Muscle layer of duodenum (tissue), 2 donors: Measurements from ENCODE around the gene NPFFR1.

Source experiments
- H3K27ac ChIP-seq: one replicate; pipeline ENCODE4 v1.7.0; 2013; ENCODE audit warnings: mild to moderate bottlenecking, low read length
- H3K27me3 ChIP-seq: one replicate; pipeline ENCODE4 v1.7.0; 2013; ENCODE audit warnings: low read depth, mild to moderate bottlenecking, control low read depth, low read length
- H3K36me3 ChIP-seq, 2 donors: one replicate each; pipeline ENCODE4 v1.7.0; 2013; ENCODE audit warnings: low read length in 2 of 2, control low read depth in 1 of 2, mild to moderate bottlenecking in 1 of 2; ENCODE audit not compliant: insufficient read depth in 2 of 2, control insufficient read depth in 1 of 2
- H3K4me1 ChIP-seq, 2 donors: one replicate each; pipeline ENCODE4 v1.7.0; 2013; ENCODE audit warnings: low read length in 2 of 2, mild to moderate bottlenecking in 2 of 2, control low read depth in 1 of 2, moderate library complexity in 1 of 2; ENCODE audit not compliant: insufficient read depth in 2 of 2, control insufficient read depth in 1 of 2
- H3K4me3 ChIP-seq, 2 donors: one replicate each; pipeline ENCODE4 v1.7.0; 2013; ENCODE audit warnings: low read length in 2 of 2, low read depth in 1 of 2, mild to moderate bottlenecking in 1 of 2
- H3K9me3 ChIP-seq, 2 donors: one replicate each; pipeline ENCODE4 v1.7.0; 2013; ENCODE audit warnings: low read length in 2 of 2, control low read depth in 1 of 2, mild to moderate bottlenecking in 1 of 2; ENCODE audit not compliant: control insufficient read depth in 1 of 2
- donor health status: healthy.

Gene NPFFR1

DNA sequence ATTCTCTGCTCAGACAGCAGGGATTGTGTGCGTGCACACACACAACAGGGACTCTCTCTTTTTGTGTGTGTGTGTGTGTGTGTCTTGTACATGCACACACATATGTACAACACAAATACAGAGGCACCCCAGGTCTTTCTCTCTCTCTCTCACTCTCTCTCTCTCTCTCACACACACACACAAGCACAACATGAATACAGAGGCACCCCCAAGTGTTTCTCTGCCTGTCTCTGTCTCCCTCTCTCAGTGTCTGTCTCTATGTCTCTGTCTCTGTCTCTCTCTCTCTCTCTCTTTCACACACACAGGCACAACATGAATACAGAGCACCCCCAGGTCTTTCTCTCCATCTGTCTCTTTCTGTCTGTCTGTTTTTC, 746 bp downstream of the NPFFR1 start:
- peaks cover 20% of the 10 kb centered on the region for H3K27me3 ChIP-seq

DNA sequence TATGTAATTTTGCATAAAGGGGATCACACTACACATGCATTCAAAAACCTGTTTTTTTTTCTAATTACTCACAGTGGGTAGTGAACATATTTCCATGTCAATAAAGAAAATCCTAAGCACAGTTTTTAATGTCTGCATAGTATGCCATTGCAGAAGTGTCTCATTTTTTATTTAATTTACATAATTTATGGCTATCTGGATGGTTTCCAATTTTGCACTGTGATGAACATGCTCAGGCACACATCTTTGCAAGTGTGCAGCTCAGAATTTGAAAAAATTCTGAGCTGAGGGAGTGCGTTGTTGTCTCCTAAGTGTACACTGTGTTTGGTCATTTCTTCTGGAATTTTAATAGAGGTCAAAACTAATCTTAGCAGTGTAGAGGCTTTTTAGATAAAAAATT, 2.2 kb downstream of the NPFFR1 start:
- Histone ChIP-seq H3K9me3 (no peaks in the 10 kb centered on the region), H3K4me1 (peaks cover 0 to 9% of the 10 kb centered on the region in 2 donors), H3K27ac (no peak overlapping the region), H3K27me3 (peaks cover 20% of the 10 kb centered on the region), H3K36me3 (no peaks in the 10 kb centered on the region), H3K4me3 (no peak overlapping the region)

More for the DNA sequence above, 746 bp downstream of the NPFFR1 start:
- no peaks in the 10 kb centered on the region for H3K36me3 ChIP-seq
- H3K27ac ChIP-seq, result no peak overlapping the region
- H3K4me1 ChIP-seq, result peaks cover 0 to 9% of the 10 kb centered on the region in 2 donors
- no peak overlapping the region for H3K4me3 ChIP-seq
- H3K9me3 ChIP-seq, result no peaks in the 10 kb centered on the region

DNA sequence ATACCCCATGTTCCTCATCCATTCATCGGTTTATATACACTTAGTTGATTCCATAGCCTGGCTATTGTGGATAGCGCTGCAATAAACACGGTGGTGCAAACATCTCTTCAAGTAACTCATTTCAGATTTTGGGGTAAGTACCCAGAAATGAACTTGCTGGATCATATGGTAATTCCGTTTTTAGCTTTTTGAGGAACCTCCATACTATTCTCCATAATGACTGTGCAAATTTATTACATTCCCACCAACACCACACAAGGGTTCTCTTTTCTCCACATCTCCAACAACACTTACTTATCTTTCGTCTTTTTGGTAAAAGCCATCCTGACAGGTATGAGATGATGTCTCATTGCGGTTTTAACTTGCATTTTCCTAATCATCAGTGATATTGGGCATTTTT, 3.7 kb downstream of the NPFFR1 start:
- H3K36me3 ChIP-seq, result no peaks in the 10 kb centered on the region
- H3K27me3 ChIP-seq, result peaks cover 20% of the 10 kb centered on the region
- H3K9me3 ChIP-seq, result peaks cover 0 to 5% of the 10 kb centered on the region in 2 donors
- H3K4me1 ChIP-seq, result peaks cover 0 to 9% of the 10 kb centered on the region in 2 donors
- no peak overlapping the region for H3K27ac ChIP-seq
- no peak overlapping the region for H3K4me3 ChIP-seq

DNA sequence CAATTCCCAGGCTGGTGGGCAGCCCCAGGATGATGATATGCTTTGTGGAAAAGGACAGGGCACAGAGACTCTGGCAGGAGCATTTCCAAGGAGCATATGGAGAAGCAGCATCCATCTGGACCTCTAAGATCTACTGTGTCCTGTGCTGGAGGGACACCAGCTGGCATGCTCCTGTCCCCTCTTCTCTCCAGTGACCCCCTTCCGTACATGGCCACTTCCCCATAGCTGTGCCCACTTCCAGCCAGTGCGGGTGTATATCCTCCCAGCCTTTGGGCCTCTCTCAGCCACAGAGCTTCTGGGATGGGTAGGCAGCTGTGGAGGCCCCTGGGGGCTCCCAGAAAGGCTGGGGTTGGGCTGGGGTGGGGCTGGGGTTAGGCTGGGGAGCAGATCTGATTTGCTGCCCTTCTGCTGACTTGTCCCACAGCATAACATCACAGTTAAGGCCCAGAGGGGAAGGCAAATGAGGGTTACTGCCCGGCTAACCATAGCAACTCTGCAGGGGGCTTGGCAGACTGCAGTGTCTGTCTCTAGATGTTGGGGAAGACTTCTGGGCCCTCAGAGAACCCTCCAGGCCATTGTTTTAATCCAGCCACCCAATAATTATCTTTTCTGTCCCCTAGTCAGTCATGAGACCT, 6.3 kb downstream of the NPFFR1 start:
- no peaks in the 10 kb centered on the region for H3K27me3 ChIP-seq
- no peak overlapping the region for H3K27ac ChIP-seq
- H3K4me3 ChIP-seq, result no peak overlapping the region
- peaks cover 0 to 2% of the 10 kb centered on the region in 2 donors for H3K4me1 ChIP-seq
- H3K9me3 ChIP-seq, result peaks cover 0 to 5% of the 10 kb centered on the region in 2 donors
- H3K36me3 ChIP-seq, result no peaks in the 10 kb centered on the region

DNA sequence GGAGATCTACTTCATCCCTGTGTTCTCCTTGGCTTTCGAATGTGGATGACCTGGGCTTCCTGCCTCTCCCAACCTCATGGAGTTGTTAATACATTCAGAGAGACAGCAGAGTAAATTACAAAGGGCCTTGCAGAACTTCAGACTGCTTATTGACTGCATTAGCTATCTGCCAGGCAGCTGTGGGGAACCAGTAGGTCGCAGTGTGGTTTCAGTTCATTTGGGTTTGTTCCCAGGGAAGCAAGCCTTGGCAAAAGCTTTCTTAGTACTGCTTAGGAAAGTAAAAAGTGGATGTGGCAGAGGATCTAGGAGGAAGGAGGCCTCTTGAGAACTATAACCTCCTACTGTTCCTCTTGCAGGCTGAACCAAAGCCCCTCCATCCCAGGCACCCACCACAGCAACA, 9.2 kb downstream of the NPFFR1 start:
- Histone ChIP-seq H3K27me3 (no peaks in the 10 kb centered on the region), H3K36me3 (no peaks in the 10 kb centered on the region), H3K4me3 (no peak overlapping the region), H3K27ac (no peak overlapping the region), H3K4me1 (peaks cover 0 to 6% of the 10 kb centered on the region in 2 donors), H3K9me3 (peaks cover 0 to 5% of the 10 kb centered on the region in 2 donors)

DNA sequence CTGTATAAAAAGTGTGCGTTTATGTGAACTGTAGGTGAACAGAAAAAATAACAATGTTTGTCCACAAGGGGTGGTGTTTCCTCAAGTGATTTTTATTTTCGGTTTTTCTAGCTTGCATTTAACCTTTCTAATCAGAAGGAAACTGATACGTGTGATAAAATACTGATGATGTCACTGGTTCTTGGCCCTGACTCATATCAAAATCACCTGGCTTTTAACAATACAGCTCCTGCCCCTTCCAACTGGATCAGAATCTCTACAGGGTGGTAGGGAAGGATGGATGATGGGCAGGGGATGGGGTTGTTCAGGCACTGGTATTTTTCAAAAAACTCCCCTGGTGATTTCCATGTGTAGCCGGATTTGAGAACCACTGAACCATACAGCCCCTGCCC, 10.9 kb downstream of the NPFFR1 start:
- H3K27ac ChIP-seq, result no peak overlapping the region
- H3K4me3 ChIP-seq, result no peak overlapping the region
- H3K9me3 ChIP-seq, result peaks cover 0 to 5% of the 10 kb centered on the region in 2 donors

DNA sequence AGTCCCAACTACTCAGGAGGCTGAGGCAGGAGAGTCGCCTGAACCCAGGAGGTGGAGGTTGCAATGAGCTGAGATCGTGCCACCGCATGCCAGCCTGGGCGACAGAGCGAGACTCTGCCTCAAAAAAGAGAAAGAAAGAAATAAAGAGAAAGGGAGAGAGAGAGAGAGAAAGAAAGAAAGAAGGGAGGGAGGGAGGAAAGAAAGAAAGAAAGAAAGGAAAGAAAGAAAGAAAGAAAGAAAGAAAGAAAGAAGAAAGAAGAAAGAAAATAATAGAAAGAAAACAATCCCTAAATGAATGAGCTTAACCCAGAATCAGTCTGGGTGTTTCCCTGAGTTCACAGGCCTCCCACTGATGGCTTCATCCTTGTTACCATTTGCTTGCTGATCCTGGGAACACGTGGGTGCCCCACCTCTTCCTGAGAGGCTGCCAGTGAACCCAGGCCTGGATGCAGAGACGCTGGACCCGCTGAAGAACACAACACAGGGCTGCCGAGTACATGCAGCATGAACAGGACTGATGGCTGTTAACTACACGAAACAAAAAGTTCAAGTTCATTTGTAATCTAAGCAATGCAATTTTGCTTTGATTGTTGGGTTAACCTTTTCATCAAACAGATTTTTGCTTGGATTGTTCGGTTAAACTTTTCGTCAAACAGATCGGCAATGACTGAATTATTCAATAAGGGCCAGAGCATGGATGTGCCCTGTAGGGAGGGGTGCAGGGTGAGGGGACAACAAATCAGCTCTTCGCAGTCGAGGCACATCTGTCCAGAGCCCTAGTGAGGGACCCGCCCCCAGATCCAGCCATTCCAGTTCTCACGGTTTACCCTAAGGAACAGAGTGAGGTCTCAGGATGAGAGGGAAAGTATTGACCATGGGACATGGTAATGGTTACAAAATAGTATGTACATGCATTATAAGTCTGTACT, 11.5 kb downstream of the NPFFR1 start:
- Histone ChIP-seq H3K36me3 (no peaks in the 10 kb centered on the region), H3K9me3 (peaks cover 0 to 5% of the 10 kb centered on the region in 2 donors), H3K4me1 (peaks cover 0 to 6% of the 10 kb centered on the region in 2 donors), H3K27me3 (no peaks in the 10 kb centered on the region), H3K27ac (no peak overlapping the region), H3K4me3 (no peak overlapping the region)

More for the DNA sequence above, 10.9 kb downstream of the NPFFR1 start:
- Histone ChIP-seq H3K36me3 (no peaks in the 10 kb centered on the region), H3K27me3 (no peaks in the 10 kb centered on the region), H3K4me1 (peaks cover 0 to 6% of the 10 kb centered on the region in 2 donors)

DNA sequence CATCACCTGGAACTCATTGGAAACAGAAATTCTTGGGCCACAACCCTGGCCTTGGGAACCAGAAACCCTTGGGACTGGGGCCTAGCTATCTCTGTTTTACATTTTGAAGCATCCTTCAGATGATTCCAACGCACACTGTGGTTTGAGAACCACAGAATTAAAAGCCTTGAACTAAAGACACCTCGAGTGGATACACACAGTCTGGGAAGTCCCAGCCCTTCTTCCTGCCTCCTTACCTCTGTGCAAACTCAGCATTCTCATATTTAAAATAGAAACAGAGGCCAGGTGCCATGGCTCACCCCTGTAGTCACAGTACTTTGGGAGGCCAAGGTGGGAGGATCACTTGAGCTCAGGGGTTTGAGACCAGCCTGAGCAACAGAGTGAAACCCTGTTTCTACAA, 12.9 kb downstream of the NPFFR1 start:
- Histone ChIP-seq H3K4me1 (peaks cover 0 to 6% of the 10 kb centered on the region in 2 donors), H3K9me3 (peaks cover 0 to 3% of the 10 kb centered on the region in 2 donors), H3K27me3 (no peaks in the 10 kb centered on the region), H3K27ac (no peak overlapping the region), H3K4me3 (no peak overlapping the region), H3K36me3 (no peaks in the 10 kb centered on the region)

DNA sequence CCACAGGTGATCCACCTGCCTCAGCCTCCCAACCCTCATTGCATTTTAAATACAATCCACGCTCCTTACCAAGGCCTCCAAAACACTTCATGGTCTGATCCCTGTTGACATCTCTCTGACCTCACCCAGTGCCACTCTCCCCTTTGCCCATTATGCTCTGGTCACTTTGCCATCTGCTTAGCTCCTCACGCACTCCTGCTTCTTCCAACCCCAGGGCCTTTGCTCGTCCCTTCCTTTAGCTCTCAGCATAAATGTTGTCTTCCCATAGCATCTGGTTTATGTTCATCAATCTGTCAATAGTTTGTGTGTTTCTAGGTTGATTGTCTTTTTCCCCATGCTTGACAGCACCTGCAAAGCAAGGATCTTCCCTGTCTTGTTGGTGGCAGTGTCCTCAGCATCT, 14.1 kb downstream of the NPFFR1 start:
- H3K9me3 ChIP-seq, result no peaks in the 10 kb centered on the region
- H3K27me3 ChIP-seq, result no peaks in the 10 kb centered on the region
- H3K27ac ChIP-seq, result no peak overlapping the region

DNA sequence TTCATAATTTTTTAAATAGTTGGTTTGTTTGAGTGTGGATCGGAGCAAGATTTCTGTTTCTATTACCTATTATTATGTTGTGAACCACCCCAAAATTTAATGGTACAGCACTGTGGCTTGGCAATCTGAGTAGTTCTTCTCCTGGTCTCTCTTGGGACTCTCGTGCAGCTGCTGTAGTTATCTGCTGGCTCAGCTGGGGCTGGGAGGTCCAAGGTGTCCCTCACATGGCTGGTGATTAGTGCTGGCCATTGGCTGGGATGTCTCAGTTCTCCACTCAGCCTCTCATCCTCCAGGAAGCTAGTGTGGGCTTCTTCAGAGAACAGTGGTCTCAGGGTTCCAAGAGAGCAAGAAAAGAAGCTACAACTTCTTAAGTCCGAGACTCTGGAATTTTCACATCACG, 15.4 kb downstream of the NPFFR1 start:
- H3K27ac ChIP-seq, result no peak overlapping the region

More for the DNA sequence above, 14.1 kb downstream of the NPFFR1 start:
- Histone ChIP-seq H3K4me1 (peaks cover 0 to 6% of the 10 kb centered on the region in 2 donors), H3K4me3 (no peak overlapping the region), H3K36me3 (no peaks in the 10 kb centered on the region)

DNA sequence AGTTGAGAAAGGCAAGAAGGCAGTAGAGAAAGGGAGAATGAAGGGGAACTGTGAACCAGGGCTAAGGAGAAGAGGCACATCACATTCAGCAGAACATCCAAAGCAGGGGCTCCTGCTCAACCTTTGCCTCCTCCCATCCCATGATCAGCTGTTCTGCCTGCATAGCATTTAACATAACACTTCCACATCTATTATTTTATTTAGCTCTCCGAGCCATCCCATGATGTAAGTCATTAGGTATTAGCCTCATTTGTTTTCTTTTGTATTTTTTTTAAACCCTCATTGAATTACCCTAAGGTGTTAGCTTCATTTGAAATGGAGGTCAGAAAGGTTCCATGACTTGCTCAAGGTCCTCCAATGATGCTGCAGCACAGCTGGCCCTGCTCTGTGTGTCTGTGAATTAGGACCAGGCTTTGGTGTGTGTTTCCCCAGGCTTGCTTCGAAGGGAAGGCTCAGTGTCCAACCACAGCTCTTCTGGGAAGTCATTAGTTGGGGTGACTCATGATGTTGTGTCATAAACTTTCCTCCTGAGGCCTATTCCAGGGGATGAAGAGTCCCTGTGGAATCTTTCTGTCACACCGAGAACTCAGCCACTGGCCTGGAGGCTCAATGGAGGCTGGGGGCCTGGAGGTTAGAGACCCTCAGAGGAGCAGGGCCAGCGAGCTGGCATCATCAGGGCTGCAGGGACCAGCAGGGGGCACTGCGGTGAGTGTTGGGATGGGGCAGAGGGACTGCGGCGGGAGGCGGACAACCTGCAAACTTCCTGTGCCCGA, 16.5 kb downstream of the NPFFR1 start:
- Histone ChIP-seq H3K4me3 (no peak overlapping the region), H3K9me3 (no peaks in the 10 kb centered on the region), H3K4me1 (peaks cover 0 to 3% of the 10 kb centered on the region in 2 donors), H3K27ac (no peak overlapping the region), H3K27me3 (no peaks in the 10 kb centered on the region), H3K36me3 (no peaks in the 10 kb centered on the region)

More for the DNA sequence above, 15.4 kb downstream of the NPFFR1 start:
- Histone ChIP-seq H3K36me3 (no peaks in the 10 kb centered on the region), H3K27me3 (no peaks in the 10 kb centered on the region), H3K9me3 (no peaks in the 10 kb centered on the region), H3K4me1 (peaks cover 0 to 6% of the 10 kb centered on the region in 2 donors), H3K4me3 (no peak overlapping the region)
